Liver (tissue), 9 donors: ENCODE measurements around the gene ATXN1. TPM values are rescaled to one million over a fixed set of nuclear protein-coding genes. Genes with fewer than 3 reads are reported as not detected.
A peak's percentile ranks its signal among the peaks of the same experiment; 100 is the strongest.

Experiments used
- DNase-seq: peaks from one replicate; pipeline ENCODE4 v3.0.0-alpha.2; 2017; ENCODE audit warnings: low spot score
- H3K27ac ChIP-seq, 2 donors: one replicate each; pipeline ENCODE4 v1.7.0; 2013; ENCODE audit warnings: inconsistent platforms in 2 of 2, low read length in 2 of 2, control low read depth in 1 of 2, low read depth in 1 of 2, mild to moderate bottlenecking in 1 of 2
- H3K27me3 ChIP-seq, 4 donors: one replicate each; pipeline versions ENCODE4 v1.6.1 to v1.7.0; 2013; ENCODE audit warnings: low read length in 3 of 4, inconsistent platforms in 1 of 4, mild to moderate bottlenecking in 1 of 4, moderate library complexity in 1 of 4; ENCODE audit not compliant: control insufficient read depth in 4 of 4, insufficient read depth in 4 of 4
- H3K36me3 ChIP-seq, 4 donors: one replicate each; pipeline versions ENCODE4 v1.6.1 to v1.7.0; 2013; ENCODE audit warnings: low read length in 3 of 4, mild to moderate bottlenecking in 3 of 4, low read depth in 1 of 4, moderate library complexity in 1 of 4; ENCODE audit not compliant: control insufficient read depth in 4 of 4, insufficient read depth in 3 of 4
- H3K4me1 ChIP-seq, 4 donors: one replicate each; pipeline versions ENCODE4 v1.6.1 to v1.7.0; 2013; ENCODE audit warnings: low read length in 3 of 4, mild to moderate bottlenecking in 3 of 4, moderate library complexity in 1 of 4; ENCODE audit not compliant: control insufficient read depth in 4 of 4, insufficient read depth in 4 of 4
- H3K4me3 ChIP-seq, 3 donors: one replicate each; pipeline versions ENCODE4 v1.6.1 to v1.7.0; 2013; ENCODE audit warnings: low read length in 3 of 3, control low read depth in 1 of 3, low read depth in 1 of 3, mild to moderate bottlenecking in 1 of 3
- H3K9ac ChIP-seq, 2 donors: one replicate each; pipeline ENCODE4 v1.7.0; 2013; ENCODE audit warnings: low read length in 2 of 2, mild to moderate bottlenecking in 2 of 2, moderate library complexity in 2 of 2, control low read depth in 1 of 2, low read depth in 1 of 2
- H3K9me3 ChIP-seq, 4 donors: one replicate each; pipeline versions ENCODE4 v1.6.1 to v1.7.0; 2013; ENCODE audit warnings: low read length in 3 of 4; ENCODE audit not compliant: control insufficient read depth in 4 of 4
- ATF3 ChIP-seq: IDR thresholded peaks from 2 replicates; pipeline ENCODE4 v1.6.1; 2016; ENCODE audit warnings: antibody characterized with exemption
- CTCF ChIP-seq: fragments of 150-350 bp; IDR thresholded peaks from 2 replicates; pipeline ENCODE4 v1.5.1; 2017; ENCODE audit warnings: improper control_type of control experiment, low read depth, low read length; ENCODE audit not compliant: missing input control
- EGR1 ChIP-seq, 2 donors: IDR thresholded peaks; 2 replicates each; pipeline ENCODE4 v1.6.1; 2016 to 2018; ENCODE audit warnings: antibody characterized with exemption in 2 of 2, low read depth in 2 of 2
- FOXA1 ChIP-seq: IDR thresholded peaks from 2 replicates; pipeline ENCODE4 v1.6.1; 2016; ENCODE audit warnings: antibody characterized with exemption
- GABPA ChIP-seq, 2 donors: IDR thresholded peaks in 1 of 2; conservative IDR thresholded peaks in 1 of 2; 2 replicates each; pipeline ENCODE4 v1.6.1; 2016; ENCODE audit warnings: antibody characterized with exemption in 2 of 2, mild to moderate bottlenecking in 1 of 2, moderate library complexity in 1 of 2
- HNF4A ChIP-seq, 2 donors: conservative IDR thresholded peaks; 2 replicates each; pipeline ENCODE4 v1.6.1; 2016; ENCODE audit warnings: antibody characterized with exemption in 2 of 2, mild to moderate bottlenecking in 2 of 2
- HNF4G ChIP-seq: IDR thresholded peaks from 2 replicates; pipeline ENCODE4 v1.6.1; 2016; ENCODE audit warnings: antibody characterized with exemption
- JUND ChIP-seq, 2 donors: IDR thresholded peaks; 2 replicates each; pipeline ENCODE4 v1.6.1; 2016; ENCODE audit warnings: antibody characterized with exemption in 2 of 2
- MAX ChIP-seq: IDR thresholded peaks from 2 replicates; pipeline ENCODE4 v1.6.1; 2016; ENCODE audit warnings: antibody characterized with exemption
- NR2F2 ChIP-seq: IDR thresholded peaks from 2 replicates; pipeline ENCODE4 v1.6.1; 2016; ENCODE audit warnings: antibody characterized with exemption
- RAD21 ChIP-seq, 2 donors: IDR thresholded peaks; 2 replicates each; pipeline ENCODE4 v1.6.1; 2016; ENCODE audit warnings: antibody characterized with exemption in 2 of 2, mild to moderate bottlenecking in 2 of 2
- RXRA ChIP-seq, 2 donors: IDR thresholded peaks; 2 replicates each; pipeline ENCODE4 v1.6.1; 2017 to 2018; ENCODE audit warnings: antibody characterized with exemption in 2 of 2, mild to moderate bottlenecking in 1 of 2
- SP1 ChIP-seq: IDR thresholded peaks from 2 replicates; pipeline ENCODE4 v1.6.1; 2018; ENCODE audit warnings: antibody characterized with exemption, mild to moderate bottlenecking
- TAF1 ChIP-seq: conservative IDR thresholded peaks from 2 replicates; pipeline ENCODE4 v1.6.1; 2016; ENCODE audit warnings: antibody characterized with exemption, mild to moderate bottlenecking
- ZBTB33 ChIP-seq: IDR thresholded peaks from 2 replicates; pipeline ENCODE4 v1.6.1; 2016; ENCODE audit warnings: antibody characterized with exemption
- WGBS: extraction: QIAGEN DNeasy Blood & Tissue Kit; methylation state at CpG from one replicate; pipeline ENCODE4 v1.1.7; 2013; 5-methylcytosine and 5-hydroxymethylcytosine counted together
- polyA plus RNA-seq, 2 donors: library from polyadenylated mRNA; stranded (reverse) in 1 of 2; unstranded in 1 of 2; fragments of 200-250 nt in 1 of 2; fragments of >200 nt in 1 of 2; fragmentation: Nextera tagmentation in 1 of 2; extraction: Ambion mirVana in 1 of 2; gene quantifications; one replicate each; pipeline versions ENCODE4 v1.2.1 to v1.2.3, GENCODE V29; 2013 to 2015
- total RNA-seq, 2 donors: library from RNA; depleted of rRNA; stranded (reverse); fragments of >200 nt; gene quantifications; one replicate each; pipeline ENCODE4 v1.2.3, GENCODE V29; 2014
- donor health status: healthy.
- donor health status: healthy.
- donor health status: healthy.
- donor health status: healthy.
- donor health status: healthy.

The ATXN1 gene
- total and polyA plus RNA-seq, 4 donors = 4.3 to 29.7 (median 8.2) TPM

GRCh38 chr6:16337295-16337975 is 423.8 kb downstream of the ATXN1 start:
- H3K27ac ChIP-seq = no peak overlapping the region
- WGBS = 74% methylated on average over 13 of the region's 13 CpGs
- no peak overlapping the region for H3K9ac ChIP-seq

GRCh38 chr6:16336911-16337294 is 424.4 kb downstream of the ATXN1 start:
- H3K27ac ChIP-seq = no peak overlapping the region
- H3K9me3 ChIP-seq = no peaks in the 10 kb centered on the region
- H3K4me1 ChIP-seq = peaks cover 0 to 13% (median 8%) of the 10 kb centered on the region in 4 donors
- no peaks in the 10 kb centered on the region for H3K27me3 ChIP-seq
- 91% methylated on average over 6 of the region's 6 CpGs for WGBS
- no peak overlapping the region for H3K4me3 ChIP-seq
- no peak overlapping the region for H3K9ac ChIP-seq
- no peaks in the 10 kb centered on the region for H3K36me3 ChIP-seq
- no peak for DNase-seq
- TF ChIP-seq SP1 = no peak
- TF ChIP-seq HNF4G = no peak
- no peak for TF ChIP-seq ZBTB33
- no peak for TF ChIP-seq TAF1
- TF ChIP-seq JUND (IDR thresholded peaks at IDR 0.05) = no peak
- TF ChIP-seq RAD21 (IDR thresholded peaks at IDR 0.05) = no peak
- no peak for TF ChIP-seq CTCF
- TF ChIP-seq FOXA1 = no peak
- TF ChIP-seq RXRA (IDR thresholded peaks at IDR 0.05) = no peak
- no peak for TF ChIP-seq ATF3
- no peak for TF ChIP-seq GABPA (IDR thresholded peaks at IDR 0.05 in 1 of 2, conservative IDR thresholded peaks at IDR 0.05 in 1 of 2)
- TF ChIP-seq NR2F2 = no peak

More at GRCh38 chr6:16337295-16337975, 423.8 kb downstream of the ATXN1 start:
- H3K4me3 ChIP-seq = no peak overlapping the region
- DNase-seq = peak; percentile 47
- no peaks in the 10 kb centered on the region for H3K9me3 ChIP-seq
- H3K27me3 ChIP-seq = no peaks in the 10 kb centered on the region
- TF ChIP-seq SP1 = peak; percentile 13
- peak in 1 of 2 donors; percentile 12 for TF ChIP-seq RXRA (IDR thresholded peaks at IDR 0.05)
- no peak for TF ChIP-seq TAF1
- no peak for TF ChIP-seq GABPA (IDR thresholded peaks at IDR 0.05 in 1 of 2, conservative IDR thresholded peaks at IDR 0.05 in 1 of 2)
- no peak for TF ChIP-seq ZBTB33
- TF ChIP-seq EGR1 (IDR thresholded peaks at IDR 0.05; ENCODE audit: low read depth in 2 of 2) = no peak
- no peak for TF ChIP-seq HNF4G
- peak; percentile 47 for TF ChIP-seq NR2F2
- no peak for TF ChIP-seq CTCF
- no peak for TF ChIP-seq MAX
- TF ChIP-seq HNF4A (conservative IDR thresholded peaks at IDR 0.05) = no peak
- no peaks in the 10 kb centered on the region for H3K36me3 ChIP-seq
- peaks cover 0 to 7% (median 5%) of the 10 kb centered on the region in 4 donors for H3K4me1 ChIP-seq
